ENCODE data around the gene HMCES.

The HMCES gene, protein sequence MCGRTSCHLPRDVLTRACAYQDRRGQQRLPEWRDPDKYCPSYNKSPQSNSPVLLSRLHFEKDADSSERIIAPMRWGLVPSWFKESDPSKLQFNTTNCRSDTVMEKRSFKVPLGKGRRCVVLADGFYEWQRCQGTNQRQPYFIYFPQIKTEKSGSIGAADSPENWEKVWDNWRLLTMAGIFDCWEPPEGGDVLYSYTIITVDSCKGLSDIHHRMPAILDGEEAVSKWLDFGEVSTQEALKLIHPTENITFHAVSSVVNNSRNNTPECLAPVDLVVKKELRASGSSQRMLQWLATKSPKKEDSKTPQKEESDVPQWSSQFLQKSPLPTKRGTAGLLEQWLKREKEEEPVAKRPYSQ

DNA sequence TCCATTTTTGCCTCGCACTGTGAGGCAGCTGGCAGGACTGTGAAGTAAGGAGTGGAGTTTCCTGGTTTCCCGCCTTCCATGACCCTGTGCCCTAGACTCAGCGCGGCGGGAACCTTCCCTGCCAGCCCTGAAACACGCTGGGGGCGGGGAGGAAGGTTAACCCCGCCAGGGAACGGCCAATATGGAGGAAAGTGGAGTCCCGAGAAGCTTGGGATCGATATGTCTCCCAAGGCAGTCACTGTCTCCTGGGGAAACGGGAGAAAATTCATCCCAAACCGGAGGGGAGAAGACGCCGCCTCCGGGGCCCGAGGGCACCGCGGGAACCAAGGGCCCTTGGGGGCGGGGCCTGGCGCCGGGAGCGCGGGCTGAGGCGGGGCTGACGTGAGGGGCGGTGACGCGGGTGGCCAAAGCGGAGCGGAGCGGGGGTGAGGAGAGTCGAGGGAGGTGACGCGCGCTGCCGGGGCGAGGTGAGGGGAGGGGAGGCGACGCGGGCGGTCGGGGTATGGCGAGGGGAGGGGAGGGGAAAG lies at the start of gene HMCES:
Gene HMCES, plus strand, starts transcription at position 432 of the 527 bp plus-strand sequence. CDS start 863 bp downstream, outside the sequence.
- peak; percentile 76 for DNase-seq

DNA sequence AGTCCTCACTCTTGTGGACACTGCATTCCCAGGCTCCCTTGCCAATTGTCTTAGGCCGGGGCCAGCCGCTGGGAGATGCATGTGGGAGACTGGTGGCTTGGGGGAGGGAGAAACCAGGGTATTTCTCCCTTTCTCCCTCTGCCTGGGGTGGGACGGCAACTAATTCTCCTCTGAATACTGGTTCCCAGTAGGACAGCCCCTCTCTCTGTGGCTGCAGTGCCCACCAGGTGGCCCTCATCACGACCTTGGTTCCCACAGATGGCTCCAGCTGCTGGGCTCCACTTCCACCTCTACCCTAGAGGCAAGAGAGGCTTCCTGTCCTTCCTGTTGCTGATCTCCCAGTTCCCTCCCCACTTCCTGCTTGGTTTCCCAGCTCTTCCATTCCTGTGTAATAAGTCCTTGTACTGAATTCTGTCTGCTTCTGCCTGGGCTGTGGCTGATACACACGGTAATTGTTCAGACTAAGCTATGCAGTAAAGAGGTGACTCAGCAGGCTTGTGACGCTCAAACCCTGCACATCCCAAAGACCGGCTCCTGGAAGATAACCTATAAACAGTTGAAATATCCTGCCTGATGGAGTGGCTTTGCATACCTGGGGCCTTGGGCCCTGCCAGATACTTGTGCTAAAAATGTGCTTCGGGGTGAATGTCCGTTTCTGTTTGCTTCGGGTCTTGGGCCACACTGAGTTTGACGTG lies 49.6 kb upstream of the HMCES start:
- no peak for DNase-seq

DNA sequence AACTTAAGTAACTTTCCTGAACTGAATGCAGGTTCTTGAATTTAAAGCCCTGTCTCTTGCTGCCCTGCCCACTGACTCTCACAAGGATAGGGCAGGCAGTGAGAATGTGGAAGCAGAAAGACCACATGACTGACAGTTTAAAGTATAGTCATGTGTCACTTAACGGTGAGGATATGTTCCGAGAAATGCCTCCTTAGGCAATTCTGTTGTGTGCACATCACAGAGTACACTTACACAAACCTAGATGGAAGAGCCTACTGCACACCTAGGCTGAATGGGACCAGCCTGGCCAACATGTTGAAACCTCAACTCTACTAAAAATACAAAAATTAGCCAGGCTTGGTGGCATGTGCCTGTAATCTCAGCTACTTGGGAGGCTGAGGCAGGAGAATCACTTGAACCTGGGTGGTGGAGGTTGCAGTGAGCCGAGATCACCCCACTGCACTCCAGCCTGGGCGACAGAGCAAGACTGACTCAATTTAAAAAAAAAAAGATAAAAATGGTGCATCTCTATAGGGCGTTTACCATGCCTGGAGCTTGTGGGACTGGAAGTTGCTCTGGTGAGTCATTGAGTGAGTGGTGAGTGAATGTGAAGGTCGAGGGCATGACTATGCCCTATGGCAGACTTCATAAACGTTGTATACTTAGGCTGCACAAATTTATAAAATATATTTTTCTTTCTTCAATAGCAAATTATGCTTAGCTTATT lies 48.2 kb upstream of the HMCES start:
- DNase-seq: peak; percentile 11

DNA sequence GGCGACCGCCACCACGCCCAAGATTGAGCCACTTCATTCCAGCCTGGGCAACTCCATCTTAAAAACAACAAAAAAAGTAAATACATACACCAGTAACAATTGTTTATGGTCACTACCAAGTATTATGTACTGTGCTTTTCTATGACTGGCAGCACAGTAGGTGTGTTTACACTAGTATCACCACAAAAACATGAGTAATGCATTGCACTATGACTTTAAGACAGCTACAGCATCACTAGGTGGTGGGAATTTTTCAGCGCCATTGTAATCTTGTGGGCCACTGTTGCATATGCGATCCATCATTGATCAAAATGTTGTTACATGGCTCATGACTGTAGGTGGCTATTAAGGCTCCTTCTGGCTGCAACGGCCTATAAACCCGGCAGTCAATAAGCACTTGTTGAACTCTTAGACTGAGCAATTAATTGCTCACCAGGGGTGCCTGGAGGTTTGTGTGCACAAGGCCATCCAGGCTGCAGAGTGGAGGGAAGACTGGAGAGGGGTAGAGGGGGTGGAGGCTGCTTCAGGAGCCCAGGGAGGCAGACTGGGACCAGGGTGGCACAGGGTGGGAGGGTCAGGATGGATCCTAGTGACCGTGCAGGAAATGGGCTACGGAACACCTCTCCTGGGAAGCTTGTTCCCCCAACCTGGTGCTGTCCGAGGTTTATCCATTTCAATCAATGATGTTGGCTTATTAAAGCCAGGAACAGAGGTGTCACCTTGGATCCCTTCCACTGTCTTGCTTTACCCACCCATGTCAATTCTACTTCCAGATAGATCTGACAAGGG lies 47.1 kb upstream of the HMCES start:
- DNase-seq: no peak

DNA sequence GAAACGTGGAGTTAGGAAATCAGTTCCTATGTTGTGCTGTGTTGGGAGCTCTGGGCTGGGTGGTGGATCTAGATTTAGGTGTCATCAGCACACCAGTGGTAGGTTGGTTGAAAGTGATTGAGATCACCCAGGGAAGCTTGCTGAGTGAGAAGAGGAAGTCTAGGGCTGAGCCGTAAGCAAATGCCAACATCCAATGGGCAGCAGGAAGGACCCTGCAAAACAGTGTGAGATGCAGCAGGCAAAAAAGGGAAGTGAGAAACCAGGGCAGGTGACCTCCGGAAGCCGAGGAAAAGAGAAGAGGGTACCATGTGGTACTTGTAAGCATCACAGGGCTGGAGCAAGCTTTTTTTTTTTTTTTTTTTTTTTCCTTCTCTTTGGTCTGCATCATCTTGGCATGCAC lies 45.1 kb upstream of the HMCES start:
- peak; percentile 54 for DNase-seq

DNA sequence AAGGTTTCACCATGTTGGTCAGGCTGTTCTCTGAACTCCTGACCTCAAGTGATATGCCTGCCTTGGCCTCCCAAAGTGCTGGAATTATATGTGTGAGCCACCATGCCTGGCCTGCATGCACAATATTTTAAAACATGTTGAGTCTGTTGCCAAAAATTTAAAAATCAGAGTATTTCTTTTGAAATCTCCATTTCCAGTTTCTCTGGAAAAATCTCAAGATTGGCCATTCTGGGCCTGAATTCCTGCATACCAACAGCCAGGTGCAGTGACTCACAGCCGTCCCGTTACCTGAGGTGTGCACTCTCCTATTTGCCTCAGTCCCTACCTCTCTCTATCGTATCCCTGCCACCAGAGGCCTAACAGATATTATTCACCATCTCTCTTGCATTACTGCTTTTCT lies 44.2 kb upstream of the HMCES start:
- no peak for DNase-seq

DNA sequence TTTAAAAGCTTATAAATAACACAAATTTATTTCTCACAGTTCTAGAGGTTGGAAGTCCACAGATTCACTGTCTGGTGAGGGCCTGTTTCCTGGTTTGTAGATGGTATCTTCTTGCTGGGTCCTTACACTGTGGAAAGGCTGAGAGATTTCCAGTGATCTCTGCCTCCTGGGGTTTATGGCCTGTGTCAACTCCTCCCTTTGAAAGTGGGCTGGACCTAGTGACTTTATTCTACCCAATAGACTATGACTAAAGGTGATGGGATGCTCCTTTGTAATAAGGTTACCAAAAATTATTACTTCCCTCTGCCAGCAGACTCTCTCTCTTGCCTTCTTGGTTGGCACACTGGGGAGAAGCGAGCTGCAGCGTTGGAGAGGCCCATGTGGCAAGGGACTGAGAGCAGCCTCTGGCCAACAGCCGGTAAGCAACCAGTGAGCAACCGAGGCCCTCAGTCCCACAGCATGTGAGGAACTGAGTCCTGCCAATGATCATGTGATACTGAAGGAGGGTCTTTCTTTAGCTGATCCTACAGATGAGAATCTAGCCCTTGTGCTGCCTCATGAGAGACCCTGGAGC lies 43.2 kb upstream of the HMCES start:
- no peak for DNase-seq

DNA sequence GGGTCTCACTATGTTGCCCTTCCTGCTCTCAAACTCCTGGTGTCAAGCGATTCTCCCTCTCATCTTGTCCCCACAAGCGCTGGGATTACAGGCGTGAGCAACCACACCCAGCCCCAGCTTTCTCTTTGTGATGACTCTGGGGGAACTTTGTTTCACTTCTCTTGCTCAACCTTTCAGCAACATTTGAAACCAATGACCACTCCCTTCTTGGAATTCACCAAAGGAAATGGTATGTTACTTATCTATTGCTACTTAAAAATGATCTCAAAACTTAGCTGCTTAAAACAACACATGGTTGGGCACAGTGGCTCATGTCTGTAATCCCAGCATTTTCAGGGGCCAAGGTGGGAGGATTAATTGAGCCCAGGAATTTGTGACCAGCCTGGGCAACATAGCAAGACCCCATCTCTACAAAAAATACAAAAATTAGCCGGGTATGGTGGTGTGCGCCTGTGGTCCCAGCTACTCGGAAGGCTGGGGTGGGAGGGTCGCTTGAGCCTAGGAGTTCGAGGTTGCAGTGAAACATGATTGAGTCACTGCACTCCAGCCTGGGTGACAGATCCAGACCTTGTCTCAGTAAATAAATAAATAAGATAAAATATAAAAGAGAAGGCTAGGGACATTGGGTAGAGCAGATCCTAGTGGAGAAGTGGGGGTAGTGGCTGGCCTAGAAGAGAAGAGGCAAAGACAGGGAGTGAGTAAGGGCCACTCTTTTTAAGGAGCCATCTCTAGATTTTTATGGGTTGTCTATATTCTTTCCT lies 39.5 kb upstream of the HMCES start:
- DNase-seq: no peak

DNA sequence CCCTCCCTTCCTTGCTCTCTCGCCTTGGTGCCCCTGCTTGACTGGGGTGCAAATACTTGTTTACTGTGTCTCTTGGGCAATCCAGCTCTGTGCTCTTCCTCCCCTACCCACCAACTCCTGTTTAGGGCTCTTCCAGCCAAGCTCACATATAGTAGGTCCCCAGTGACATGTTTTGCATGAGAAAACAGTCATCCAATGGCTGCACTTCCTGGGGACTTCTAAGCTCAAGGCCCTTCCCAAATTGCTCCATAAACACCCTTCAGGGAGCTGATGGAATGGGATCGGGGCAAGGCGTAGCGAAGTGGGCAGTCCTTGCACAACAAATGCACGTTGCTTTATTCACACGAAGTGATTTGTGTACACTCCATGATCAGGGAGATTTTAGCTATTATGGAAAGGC lies 38.7 kb upstream of the HMCES start:
- no peak for DNase-seq

DNA sequence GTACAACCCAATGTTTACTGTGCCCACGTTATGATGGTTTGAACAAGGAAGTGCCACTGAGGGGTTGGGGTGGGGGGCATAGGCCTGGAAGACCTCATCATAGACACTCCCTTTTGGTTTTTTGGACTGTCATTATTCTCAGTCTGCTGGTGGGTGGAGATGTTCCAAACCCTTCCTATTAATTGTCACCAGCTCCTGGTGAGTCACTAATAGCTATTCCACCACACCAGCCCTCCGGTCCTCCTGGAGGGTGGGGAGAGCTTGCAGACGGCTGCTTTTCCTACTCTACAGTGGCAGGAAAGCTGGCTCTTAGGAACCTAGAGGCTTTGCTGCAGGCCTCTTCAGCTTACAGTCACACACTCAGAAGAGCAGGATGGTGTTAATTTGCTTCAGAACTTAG lies 38.2 kb upstream of the HMCES start:
- DNase-seq: no peak

DNA sequence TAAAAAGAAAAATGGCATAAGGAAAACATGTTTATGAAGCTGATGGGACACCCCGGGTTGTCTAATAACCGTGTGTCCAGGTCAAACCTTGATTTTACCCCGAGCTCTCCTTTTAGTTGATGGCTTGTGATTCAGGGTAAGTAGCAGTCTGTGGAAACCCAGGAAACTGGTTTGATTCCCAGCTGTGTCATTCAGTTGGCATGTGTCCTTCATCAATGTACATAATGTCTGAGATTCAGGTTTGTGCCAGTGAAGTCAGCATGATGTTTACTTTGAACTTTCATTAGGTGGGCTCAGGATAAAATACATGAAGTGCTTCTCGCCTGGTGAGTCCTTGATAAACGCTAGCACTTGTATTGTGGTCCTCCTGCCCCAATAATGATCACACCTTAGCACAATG lies 33.5 kb upstream of the HMCES start:
- no peak for DNase-seq

DNA sequence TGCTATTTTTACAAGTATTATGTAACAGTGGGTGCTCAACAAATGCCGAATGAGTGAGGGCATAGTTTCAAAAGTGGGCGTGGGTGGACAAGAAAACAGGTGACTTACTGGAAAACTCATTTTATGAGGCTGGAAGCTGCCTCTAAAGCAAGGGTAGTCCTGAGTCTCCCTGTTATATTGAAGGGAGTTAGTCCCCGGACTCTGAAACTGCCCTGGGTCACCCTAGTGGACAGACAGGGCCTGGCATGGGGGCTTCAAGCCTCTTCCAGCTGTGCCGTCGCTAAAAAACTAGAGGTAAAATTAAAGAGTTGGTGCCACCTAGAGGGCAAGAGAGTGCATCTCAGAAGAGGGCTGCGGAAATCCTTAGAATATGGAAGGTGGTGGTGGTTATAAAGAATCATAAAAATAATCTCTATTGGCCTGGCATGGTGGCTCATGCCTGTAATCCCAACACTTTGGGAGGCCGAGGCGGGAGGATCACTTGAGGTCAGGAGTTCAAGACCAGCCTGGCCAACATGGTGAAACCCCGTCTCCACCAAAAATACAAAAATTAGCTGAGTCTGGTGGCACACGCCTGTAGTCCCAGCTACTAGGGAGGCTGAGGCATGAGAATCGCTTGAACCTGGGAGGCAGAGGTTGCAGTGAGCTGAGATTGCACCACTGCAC lies 32.9 kb upstream of the HMCES start:
- DNase-seq: peak; percentile 85

DNA sequence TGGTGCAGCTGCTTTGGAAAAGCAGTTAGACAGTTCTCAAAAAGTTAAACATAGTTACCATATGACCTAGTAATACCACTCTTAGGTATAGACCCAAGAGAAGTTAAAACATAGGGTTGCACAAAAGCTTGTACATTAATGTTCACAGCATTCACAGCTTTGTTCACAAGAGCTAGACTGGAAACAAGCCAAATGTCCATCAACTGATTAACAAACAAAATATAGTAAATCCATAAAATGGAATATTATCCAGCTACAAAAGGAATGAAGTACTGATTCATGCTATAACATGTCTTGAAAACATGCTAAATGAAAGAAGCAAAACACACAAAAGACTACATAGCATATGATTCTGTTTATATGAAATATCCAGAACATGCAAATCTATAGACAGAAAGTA lies 32.0 kb upstream of the HMCES start:
- DNase-seq: no peak

DNA sequence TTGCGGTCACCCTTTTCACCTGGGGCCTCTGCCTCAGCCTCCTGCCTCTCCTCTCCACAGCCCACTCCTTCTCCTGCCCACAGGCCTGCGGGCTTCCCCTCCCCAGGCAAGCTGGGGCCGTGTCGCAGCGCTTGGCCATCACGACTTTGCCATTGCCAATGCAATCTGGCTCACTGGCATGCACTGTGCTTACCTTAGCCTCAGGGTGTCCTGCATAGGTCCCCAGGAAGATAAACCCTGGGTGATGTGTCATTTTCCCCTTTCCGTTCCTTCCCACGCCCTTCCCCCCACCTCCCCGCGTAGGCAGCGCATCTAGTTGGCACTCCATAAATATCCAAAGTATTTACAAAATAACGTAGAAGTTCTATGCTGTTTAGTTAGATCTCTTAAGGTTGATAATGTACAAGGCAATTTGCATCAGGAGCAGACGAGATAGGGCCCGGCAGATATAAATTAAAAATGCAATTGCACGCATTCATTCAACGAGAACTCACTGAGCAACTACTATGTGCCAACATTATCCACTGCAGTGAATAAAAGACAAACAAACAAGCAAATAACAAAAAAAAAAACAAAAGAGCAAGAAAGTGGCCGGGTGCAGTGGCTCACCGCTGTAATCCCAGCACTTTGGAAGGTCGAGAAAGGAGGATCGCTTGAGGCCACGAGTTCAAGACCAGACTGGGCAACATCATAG lies 30.2 kb upstream of the HMCES start:
- DNase-seq: no peak

DNA sequence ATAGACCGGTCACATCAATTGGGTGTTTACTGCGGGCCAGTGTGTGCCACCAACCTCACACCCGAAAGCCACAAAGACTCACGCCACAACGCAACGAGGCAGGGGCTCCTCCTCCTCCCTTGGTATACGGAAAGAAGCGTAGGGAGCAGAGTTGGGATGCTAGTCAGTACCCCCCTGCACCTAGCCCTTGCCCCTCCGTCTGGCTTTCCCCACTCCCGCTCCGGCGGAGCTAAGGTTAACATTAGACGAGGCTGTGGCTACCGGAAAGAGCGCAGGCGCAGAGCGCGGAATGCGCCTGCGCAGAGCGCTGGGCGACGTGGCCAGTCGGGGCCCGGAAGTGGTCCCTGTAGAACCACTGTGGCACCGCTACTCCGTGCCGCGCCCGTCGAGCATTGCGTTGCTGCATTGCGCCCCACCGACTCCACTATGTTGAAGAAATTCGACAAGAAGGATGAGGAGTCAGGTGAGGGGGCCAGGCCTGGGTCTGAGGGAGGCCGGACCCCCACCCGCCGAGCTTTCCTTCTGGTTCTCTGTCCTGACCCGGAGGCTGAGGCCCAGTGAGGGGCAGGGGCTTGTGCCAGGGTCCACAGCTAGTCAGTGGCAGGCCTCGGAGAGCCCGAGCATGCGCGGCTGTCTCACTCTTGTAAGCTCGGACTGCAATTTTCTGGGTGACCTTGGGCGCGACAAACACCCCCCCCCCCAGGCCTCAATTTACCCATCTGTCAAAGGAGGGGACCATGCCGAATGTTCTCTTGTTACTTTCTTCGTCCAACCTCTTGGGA lies 29.2 kb upstream of the HMCES start, which contains the start of gene COPG1:
Gene COPG1, plus strand, starts transcription at position 323 of the 782 bp plus-strand sequence. Its CDS starts 104 bp downstream, at position 427.
- peak; percentile 89 for DNase-seq

DNA sequence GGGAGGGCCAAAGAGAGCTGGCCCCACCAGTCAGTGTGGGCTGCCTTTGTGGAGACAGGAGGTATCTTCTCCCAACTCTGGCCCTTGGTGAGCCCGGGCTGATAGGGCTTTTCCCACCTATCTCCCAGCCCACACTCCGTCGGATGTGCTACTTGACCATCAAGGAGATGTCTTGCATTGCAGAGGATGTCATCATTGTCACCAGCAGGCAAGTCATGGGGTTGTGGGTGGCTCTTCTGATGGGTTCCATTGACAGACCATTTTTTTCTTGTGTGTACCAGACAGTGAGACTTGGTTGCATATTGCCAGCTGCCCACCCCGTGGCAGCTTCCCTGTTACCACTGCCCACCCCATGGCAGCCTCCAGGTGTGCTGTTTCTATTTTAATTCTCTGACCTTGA lies 25.9 kb upstream of the HMCES start:
- DNase-seq: no peak

DNA sequence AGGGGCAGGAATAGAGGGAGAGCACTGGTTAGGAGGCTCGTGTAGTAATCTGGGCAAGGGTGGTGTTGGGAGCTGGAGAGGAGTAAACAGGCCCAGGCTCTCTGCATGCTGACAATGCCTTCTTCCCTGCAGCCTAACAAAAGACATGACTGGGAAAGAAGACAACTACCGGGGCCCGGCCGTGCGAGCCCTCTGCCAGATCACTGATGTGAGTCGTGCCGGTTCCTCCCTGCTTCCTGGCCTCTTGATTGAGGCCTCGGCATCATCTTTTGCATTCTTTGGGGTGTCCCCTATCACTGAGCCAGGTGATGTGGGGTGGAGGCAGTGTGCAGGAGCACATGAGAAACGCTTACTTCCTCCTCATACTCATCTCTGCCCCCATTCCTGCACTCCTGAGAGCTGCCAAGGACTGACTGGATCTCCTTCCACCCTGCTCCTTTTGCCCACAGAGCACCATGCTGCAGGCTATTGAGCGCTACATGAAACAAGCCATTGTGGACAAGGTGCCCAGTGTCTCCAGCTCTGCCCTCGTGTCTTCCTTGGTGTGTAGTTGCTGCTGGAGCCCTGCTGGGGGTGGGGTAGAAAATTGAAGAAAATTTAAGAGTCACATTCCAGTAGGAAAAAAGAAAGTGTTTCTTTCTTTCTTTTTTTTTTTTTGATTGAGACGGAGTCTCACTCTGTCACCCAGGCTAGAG lies 24.0 kb upstream of the HMCES start:
- no peak for DNase-seq

DNA sequence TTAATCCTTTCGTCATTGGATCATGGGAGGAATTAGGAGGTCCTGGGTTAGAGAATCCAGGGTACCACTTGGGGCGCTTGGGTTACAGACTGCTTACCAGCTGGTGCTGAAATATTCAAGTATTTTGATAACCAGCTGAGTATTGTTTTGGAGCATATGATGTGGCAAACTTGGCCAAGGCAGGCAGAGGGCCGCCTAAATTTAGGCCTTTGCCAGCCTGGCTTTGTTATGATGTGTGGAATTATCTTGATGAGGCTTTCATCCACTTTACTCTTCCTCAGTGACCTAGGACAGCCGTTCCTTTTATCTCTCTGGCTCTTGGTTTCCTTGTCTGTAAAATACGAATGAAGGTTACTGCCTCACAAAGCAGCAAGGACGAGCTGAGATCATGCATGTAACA lies 22.4 kb upstream of the HMCES start:
- no peak for DNase-seq

DNA sequence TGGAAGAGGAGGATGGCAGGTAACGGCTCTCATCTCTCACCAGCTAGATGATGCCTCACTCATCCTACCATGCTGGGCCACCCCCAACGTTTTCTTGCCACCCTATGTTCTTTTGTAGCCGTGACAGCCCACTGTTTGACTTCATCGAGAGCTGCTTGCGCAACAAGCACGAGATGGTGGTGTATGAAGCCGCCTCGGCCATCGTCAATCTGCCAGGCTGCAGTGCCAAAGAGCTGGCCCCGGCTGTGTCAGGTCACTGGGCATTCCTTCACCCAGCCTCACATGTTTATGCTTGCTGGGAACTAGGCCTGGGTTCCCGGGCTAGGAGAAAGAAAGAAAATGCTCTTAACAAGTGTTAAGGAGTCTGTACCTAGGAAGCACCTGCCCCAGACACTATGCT lies 21.1 kb upstream of the HMCES start:
- DNase-seq: no peak

Data from KG1 (cell line).